ENCODE data around the gene APAF1.

GRCh38 chr12:98686603-98687002 lies 41.5 kb downstream of the APAF1 start:
- TF ChIP-seq GATA2 (IDR thresholded peaks at IDR 0.05; ENCODE audit: low read depth, low read length), result no peak
- no peak for TF ChIP-seq GATA3 (IDR thresholded peaks at IDR 0.05; ENCODE audit: low read depth, low read length)
